Measurements from ENCODE around the gene PEX7. TPM values are rescaled to one million over a fixed set of nuclear protein-coding genes. Genes with fewer than 3 reads are reported as not detected.

The PEX7 gene
- total and polyA plus RNA-seq, 2 experiments from 2014 or later = 11.8 to 13.5 TPM

- TF ChIP-seq, protein P1, sequence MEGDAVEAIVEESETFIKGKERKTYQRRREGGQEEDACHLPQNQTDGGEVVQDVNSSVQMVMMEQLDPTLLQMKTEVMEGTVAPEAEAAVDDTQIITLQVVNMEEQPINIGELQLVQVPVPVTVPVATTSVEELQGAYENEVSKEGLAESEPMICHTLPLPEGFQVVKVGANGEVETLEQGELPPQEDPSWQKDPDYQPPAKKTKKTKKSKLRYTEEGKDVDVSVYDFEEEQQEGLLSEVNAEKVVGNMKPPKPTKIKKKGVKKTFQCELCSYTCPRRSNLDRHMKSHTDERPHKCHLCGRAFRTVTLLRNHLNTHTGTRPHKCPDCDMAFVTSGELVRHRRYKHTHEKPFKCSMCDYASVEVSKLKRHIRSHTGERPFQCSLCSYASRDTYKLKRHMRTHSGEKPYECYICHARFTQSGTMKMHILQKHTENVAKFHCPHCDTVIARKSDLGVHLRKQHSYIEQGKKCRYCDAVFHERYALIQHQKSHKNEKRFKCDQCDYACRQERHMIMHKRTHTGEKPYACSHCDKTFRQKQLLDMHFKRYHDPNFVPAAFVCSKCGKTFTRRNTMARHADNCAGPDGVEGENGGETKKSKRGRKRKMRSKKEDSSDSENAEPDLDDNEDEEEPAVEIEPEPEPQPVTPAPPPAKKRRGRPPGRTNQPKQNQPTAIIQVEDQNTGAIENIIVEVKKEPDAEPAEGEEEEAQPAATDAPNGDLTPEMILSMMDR (conservative IDR thresholded peaks at IDR 0.05; ENCODE audit: low read depth in 2 of 2) = no peak
- no peak for TF ChIP-seq CREB1 (CRISPR knock-in tag; IDR thresholded peaks at IDR 0.05; ENCODE audit: low read depth)
- TF ChIP-seq EZH2phosphoT487 (IDR thresholded peaks at IDR 0.05; ENCODE audit: unreplicated experiment) = no peak
- TF ChIP-seq ZNF114 (CRISPR knock-in tag; IDR thresholded peaks at IDR 0.05) = no peak
- TF ChIP-seq, protein P2, sequence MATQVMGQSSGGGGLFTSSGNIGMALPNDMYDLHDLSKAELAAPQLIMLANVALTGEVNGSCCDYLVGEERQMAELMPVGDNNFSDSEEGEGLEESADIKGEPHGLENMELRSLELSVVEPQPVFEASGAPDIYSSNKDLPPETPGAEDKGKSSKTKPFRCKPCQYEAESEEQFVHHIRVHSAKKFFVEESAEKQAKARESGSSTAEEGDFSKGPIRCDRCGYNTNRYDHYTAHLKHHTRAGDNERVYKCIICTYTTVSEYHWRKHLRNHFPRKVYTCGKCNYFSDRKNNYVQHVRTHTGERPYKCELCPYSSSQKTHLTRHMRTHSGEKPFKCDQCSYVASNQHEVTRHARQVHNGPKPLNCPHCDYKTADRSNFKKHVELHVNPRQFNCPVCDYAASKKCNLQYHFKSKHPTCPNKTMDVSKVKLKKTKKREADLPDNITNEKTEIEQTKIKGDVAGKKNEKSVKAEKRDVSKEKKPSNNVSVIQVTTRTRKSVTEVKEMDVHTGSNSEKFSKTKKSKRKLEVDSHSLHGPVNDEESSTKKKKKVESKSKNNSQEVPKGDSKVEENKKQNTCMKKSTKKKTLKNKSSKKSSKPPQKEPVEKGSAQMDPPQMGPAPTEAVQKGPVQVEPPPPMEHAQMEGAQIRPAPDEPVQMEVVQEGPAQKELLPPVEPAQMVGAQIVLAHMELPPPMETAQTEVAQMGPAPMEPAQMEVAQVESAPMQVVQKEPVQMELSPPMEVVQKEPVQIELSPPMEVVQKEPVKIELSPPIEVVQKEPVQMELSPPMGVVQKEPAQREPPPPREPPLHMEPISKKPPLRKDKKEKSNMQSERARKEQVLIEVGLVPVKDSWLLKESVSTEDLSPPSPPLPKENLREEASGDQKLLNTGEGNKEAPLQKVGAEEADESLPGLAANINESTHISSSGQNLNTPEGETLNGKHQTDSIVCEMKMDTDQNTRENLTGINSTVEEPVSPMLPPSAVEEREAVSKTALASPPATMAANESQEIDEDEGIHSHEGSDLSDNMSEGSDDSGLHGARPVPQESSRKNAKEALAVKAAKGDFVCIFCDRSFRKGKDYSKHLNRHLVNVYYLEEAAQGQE (IDR thresholded peaks at IDR 0.05; ENCODE audit: unreplicated experiment) = no peak
- no peak for TF ChIP-seq EZH2 (IDR thresholded peaks at IDR 0.05; ENCODE audit: low read depth, unreplicated experiment)
Observed at GRCh38 chr6:136831873-136832562, 9.6 kb downstream of the PEX7 start (continued).

DNA sequence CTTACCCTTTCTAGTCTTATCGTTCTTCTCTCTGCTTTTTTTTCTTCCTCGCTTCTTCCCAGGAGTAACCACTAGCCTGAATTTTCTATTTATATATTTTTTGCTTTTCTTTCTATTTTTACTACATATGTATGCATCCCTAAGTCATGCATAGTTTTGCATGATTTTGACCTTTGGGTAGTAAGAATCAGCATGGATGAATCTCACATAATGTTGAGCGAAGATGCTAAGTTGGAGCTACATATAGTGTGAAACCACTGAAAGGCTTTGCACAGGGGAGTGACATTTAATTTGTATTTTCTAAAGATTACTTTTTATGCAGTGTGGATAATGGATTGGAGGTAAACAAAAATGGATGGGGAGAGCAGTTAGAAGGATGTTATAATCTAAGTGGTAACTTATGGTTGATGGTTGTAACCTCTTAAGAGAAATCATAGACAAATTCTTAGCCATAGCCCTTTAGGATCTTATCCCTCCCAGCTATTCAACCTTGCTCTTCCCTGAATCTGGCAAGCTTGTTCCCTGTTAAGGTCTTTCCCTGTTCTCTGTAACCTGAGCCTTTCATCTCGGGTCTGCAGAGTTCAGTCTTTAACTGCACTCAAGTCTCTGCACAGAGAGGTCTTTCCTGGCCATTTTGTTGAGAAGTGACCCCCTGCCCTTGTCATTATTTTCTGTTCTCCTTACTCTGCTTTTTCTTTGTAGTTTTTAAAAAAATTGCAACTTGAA, 18.0 kb downstream of the PEX7 start:
- peak; percentile 91 for ATAC-seq
- peaks cover 3% of the 10 kb centered on the region for H3K27me3 Mint-ChIP-seq (ENCODE audit: insufficient read depth, low read depth, poor library complexity)
- no peak for TF ChIP-seq ETS1 (IDR thresholded peaks at IDR 0.05)
- no peak for TF ChIP-seq ZNF331 (CRISPR knock-in tag; IDR thresholded peaks at IDR 0.05; ENCODE audit: low read depth)
- no peak for TF ChIP-seq ZNF114 (CRISPR knock-in tag; IDR thresholded peaks at IDR 0.05)
- TF ChIP-seq, protein P1 (conservative IDR thresholded peaks at IDR 0.05; ENCODE audit: low read depth in 2 of 2) = no peak
- no peak for TF ChIP-seq POLR2AphosphoS5 (IDR thresholded peaks at IDR 0.05; ENCODE audit: low read depth)
- no peak for TF ChIP-seq EZH2phosphoT487 (IDR thresholded peaks at IDR 0.05; ENCODE audit: unreplicated experiment)

More for the DNA sequence above, 18.0 kb downstream of the PEX7 start:
- Mint-ChIP-seq H3K27ac (no peak overlapping the region), H3K4me3 (no peak overlapping the region), H3K9me3 (no peaks in the 10 kb centered on the region), H3K4me1 (peaks cover 20% of the 10 kb centered on the region), H3K36me3 (ENCODE audit: low read depth) (no peaks in the 10 kb centered on the region; the same call in 2 of the 3 replicates)
- H2AFZ ChIP-seq = no peak overlapping the region
- H3K9me2 ChIP-seq (ENCODE audit: insufficient read depth) = no peaks in the 10 kb centered on the region
- peak; percentile 46 for DNase-seq (ENCODE audit: low spot score)
- no peak overlapping the region for H3K27ac ChIP-seq (ENCODE audit: low read depth)
- H3K4me1 ChIP-seq (ENCODE audit: insufficient read depth) = no peaks in the 10 kb centered on the region
- no peaks in the 10 kb centered on the region for H3K27me3 ChIP-seq (ENCODE audit: insufficient read depth)
- no peaks in the 10 kb centered on the region for H3F3A ChIP-seq (replicated peaks; ENCODE audit: low read depth)
- H3K4me2 ChIP-seq = no peak overlapping the region
- no peaks in the 10 kb centered on the region for H3K36me3 ChIP-seq (ENCODE audit: insufficient read depth)
- H4K20me1 ChIP-seq (replicated peaks; ENCODE audit: insufficient read depth) = peaks cover 13% of the 10 kb centered on the region
- H3K79me2 ChIP-seq (replicated peaks; ENCODE audit: insufficient read depth) = 0 out of 2 replicates have a peak, but pooled peaks cover 5% of the 10 kb centered on the region
- H3K4me3 ChIP-seq = no peak overlapping the region
